CD4-positive, CD25-positive, alpha-beta regulatory T cell (primary cell): Measurements from ENCODE around the gene DUS1L. TPM values are rescaled to one million over a fixed set of nuclear protein-coding genes. Genes with fewer than 3 reads are reported as not detected.

Experiments
- ATAC-seq, 2 donors: fragments of 150-1000 bp; cut with Tn5 transposase; one replicate each; pipeline ENCODE4 v1.10.0; 2021; ENCODE audit warnings: low read depth in 2 of 2, moderate number of reproducible peaks in 2 of 2, moderate library complexity in 1 of 2
- DNase-seq, 3 donors: peaks; one replicate each; pipeline versions ENCODE4 v3.0.0 to v3.0.0-alpha.2; 2012 to 2022; ENCODE audit warnings: mixed read lengths in 1 of 3
- H3K27ac ChIP-seq: one replicate; pipeline ENCODE4 v1.7.0; 2013; ENCODE audit warnings: mild to moderate bottlenecking, low read length; ENCODE audit not compliant: insufficient read depth, poor library complexity, severe bottlenecking
- H3K27me3 ChIP-seq: one replicate; pipeline ENCODE4 v1.7.0; 2013; ENCODE audit warnings: low read length; ENCODE audit not compliant: control insufficient read depth, insufficient read depth
- H3K36me3 ChIP-seq: one replicate; pipeline ENCODE4 v1.7.0; 2013; ENCODE audit warnings: mild to moderate bottlenecking, low read length, moderate library complexity; ENCODE audit not compliant: control insufficient read depth, insufficient read depth
- H3K4me1 ChIP-seq: 2 replicates; pipeline ENCODE4 v1.7.0; 2013; ENCODE audit warnings: mild to moderate bottlenecking, low read length; ENCODE audit not compliant: insufficient read depth, control insufficient read depth, poor library complexity, severe bottlenecking
- H3K4me3 ChIP-seq: one replicate; pipeline ENCODE4 v1.7.0; 2013; ENCODE audit warnings: low read depth, mild to moderate bottlenecking, low read length, moderate library complexity
- H3K9me3 ChIP-seq, 2 experiments: 1 replicate in 1 of 2; 2 replicates in 1 of 2; pipeline ENCODE4 v1.7.0; 2013; ENCODE audit warnings: low read length in 2 of 2, mild to moderate bottlenecking in 1 of 2, moderate library complexity in 1 of 2; ENCODE audit not compliant: control insufficient read depth in 2 of 2
- H3K27ac Mint-ChIP-seq, 3 donors: one replicate each; pipeline ENCODE4 v1.8.0; 2020 to 2022; ENCODE audit warnings: mild to moderate bottlenecking in 3 of 3, mixed read lengths in 3 of 3, moderate library complexity in 2 of 3
- H3K27me3 Mint-ChIP-seq: one replicate; pipeline ENCODE4 v1.8.0; 2022; ENCODE audit warnings: mild to moderate bottlenecking, mixed read lengths
- H3K36me3 Mint-ChIP-seq: one replicate; pipeline ENCODE4 v1.8.0; 2020; ENCODE audit warnings: mixed read lengths
- H3K4me1 Mint-ChIP-seq, 4 donors: one replicate each; pipeline ENCODE4 v1.8.0; 2020 to 2022; ENCODE audit warnings: mixed read lengths in 4 of 4, mild to moderate bottlenecking in 1 of 4
- H3K4me3 Mint-ChIP-seq, 4 donors: one replicate each; pipeline ENCODE4 v1.8.0; 2020 to 2022; ENCODE audit warnings: mild to moderate bottlenecking in 4 of 4, mixed read lengths in 4 of 4, moderate library complexity in 3 of 4
- H3K9me3 Mint-ChIP-seq, 7 donors: one replicate each; pipeline ENCODE4 v1.8.0; 2020 to 2022; ENCODE audit warnings: mixed read lengths in 7 of 7, mild to moderate bottlenecking in 3 of 7, moderate library complexity in 2 of 7
- polyA plus RNA-seq, 4 donors: library from polyadenylated mRNA; unstranded; fragments of 300-500 nt; fragmentation: Illumina TruSeq; gene quantifications; one replicate each; pipeline ENCODE4 v1.2.3, GENCODE V29; 2021
- total RNA-seq: library from RNA; stranded (reverse); gene quantifications from one replicate; pipeline ENCODE4 v1.2.3, GENCODE V29; 2022

DUS1L gene
- total and polyA plus RNA-seq, 5 donors from 2014 or later: 49.3 to 128 (median 69.5) TPM

DNA sequence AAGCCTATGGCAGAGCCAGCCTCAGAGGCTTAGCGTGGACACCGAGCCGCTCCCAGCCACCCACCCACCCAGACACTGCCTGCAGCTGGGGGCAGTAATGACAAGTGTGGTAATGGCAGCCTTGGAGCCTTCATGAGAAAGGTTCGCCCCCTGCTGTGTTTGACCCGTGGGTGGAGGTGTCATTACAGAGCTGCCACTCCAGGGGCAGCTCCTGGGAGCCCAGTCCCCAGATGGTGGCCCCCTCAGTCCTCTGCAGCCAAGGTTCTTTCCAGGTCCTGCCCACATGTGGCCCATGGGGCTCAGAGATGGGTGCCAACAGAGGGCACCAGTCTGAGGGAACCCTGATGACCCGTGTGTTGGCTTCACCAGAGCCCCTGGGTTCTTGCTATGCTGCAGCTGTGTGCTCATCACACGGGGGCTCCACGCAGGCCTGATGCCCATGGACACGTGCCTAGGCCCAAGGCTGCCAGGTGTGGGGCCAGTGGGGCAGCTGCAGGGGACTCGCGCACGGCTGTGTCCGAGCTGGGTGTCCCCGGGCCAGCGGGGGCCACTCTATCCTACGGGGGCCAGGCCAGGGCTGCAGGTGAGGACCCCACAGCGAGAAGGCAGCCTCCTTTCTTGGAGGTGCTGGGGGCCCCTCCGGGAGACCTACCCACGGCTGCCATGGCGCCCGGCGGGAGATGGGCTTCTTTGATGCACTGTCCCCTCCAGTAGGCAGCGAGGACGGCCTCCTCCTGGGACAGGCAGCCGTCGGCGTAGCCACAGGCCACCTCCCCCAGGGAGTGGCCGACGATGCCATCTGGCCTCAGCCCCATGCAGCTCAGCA lies 24.3 kb upstream of the DUS1L start:
- no peaks in the 10 kb centered on the region for H3K36me3 Mint-ChIP-seq
- no peaks in the 10 kb centered on the region for H3K27me3 ChIP-seq

DNA sequence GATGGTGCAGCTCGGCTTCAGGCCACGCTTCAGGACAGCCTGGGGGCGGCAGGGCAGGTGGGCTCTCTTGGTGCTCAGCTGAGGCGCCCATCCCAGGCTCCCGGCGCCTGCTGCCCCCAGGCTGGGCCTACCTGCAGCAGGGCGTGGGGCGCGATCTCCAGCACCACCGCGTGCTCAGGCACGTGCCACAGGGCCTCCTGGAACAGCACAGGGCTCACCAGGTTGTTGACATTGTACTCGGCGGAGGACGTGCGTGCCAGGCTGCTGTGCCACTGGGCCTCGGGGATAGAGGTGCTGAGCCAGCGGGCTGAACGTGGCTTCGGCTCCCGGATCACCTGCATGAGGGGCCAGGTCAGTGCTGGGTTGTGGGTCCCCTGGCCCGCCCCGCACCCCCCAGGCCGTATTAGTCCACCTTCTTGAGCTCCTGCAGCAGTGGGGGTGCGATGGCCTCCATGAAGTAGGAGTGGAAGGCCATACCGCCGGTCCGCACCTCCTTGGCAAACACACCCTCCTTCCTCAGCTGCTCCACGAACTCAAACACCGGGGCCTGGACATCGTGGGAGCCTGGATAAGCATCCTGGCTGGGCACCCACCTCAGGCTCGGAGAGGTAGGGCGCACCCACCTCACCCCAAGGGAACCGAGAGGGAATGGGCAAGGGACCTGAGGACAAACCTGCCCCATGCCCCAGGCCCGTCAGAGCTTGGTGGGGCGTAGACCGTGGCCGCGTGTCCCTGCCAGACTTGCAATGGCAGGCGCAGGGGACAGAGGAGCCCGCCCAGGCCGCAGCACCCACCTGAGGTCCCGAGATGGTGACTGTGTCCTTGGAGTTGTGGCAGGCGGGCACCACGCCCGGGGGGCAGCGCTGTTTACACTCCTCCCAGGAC lies 23.5 kb upstream of the DUS1L start:
- ATAC-seq: no peak
- no peak for DNase-seq
- no peak overlapping the region for H3K27ac Mint-ChIP-seq
- Histone ChIP-seq H3K36me3 (peaks cover 28% of the 10 kb centered on the region), H3K4me3 (no peak overlapping the region), H3K27ac (no peak overlapping the region), H3K9me3 (no peaks in the 10 kb centered on the region), H3K4me1 (no peaks in the 10 kb centered on the region), H3K27me3 (no peaks in the 10 kb centered on the region)
- H3K9me3 Mint-ChIP-seq: no peaks in the 10 kb centered on the region
- H3K4me1 Mint-ChIP-seq: no peaks in the 10 kb centered on the region
- H3K4me3 Mint-ChIP-seq: no peak overlapping the region
- no peaks in the 10 kb centered on the region for H3K27me3 Mint-ChIP-seq
- no peaks in the 10 kb centered on the region for H3K36me3 Mint-ChIP-seq

More for the DNA sequence above, 24.3 kb upstream of the DUS1L start:
- Histone ChIP-seq H3K4me1 (no peaks in the 10 kb centered on the region), H3K9me3 (no peaks in the 10 kb centered on the region), H3K27ac (no peak overlapping the region), H3K36me3 (peaks cover 26% of the 10 kb centered on the region), H3K4me3 (no peak overlapping the region)
- no peaks in the 10 kb centered on the region for H3K9me3 Mint-ChIP-seq
- no peaks in the 10 kb centered on the region for H3K27me3 Mint-ChIP-seq
- H3K4me1 Mint-ChIP-seq: no peaks in the 10 kb centered on the region
- H3K4me3 Mint-ChIP-seq: no peak overlapping the region
- no peak for ATAC-seq
- no peak for DNase-seq
- no peak overlapping the region for H3K27ac Mint-ChIP-seq

DNA sequence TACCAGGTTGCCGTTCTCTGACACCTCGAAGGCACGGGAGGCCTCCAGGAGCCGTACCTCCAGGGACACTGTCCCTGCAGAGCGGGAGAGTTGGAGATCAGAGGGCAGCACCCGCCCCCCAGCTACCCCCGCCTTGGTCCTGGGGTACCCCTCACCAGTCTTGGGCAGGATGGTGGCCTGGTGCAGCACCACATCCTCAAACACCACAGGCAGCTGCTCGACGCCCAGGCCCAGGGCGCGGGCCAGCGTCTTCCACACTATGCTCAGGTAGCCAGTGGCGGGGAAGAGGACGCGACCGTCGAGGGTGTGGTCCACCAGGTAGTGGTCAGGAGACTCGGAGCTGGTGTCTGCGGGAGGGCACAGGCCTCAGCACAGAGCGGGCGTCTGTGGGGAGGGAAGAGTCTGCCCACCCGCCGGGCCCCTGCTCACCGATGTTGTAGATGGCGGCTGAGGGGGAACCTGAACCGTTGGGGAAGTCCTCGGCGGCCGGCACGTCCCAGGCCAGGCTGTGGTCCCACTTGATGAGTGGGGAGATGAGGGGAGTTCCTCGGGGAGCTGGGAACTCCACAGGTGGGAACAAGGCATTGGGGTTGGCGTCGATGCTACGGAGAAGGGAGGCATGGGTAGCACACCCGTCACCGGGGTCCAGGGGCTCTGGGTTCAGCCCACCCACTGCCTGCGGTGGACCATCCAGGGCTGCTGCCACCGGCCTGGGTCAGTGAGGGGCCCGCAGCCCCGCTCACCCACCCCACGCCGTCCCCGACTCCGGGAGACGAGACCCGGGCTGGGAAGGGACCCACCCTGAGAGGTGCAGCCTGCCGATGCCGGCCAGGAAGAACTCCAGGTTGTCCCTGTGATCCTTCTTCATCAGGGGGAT lies 22.6 kb upstream of the DUS1L start:
- Mint-ChIP-seq H3K27ac (no peak overlapping the region), H3K4me1 (no peaks in the 10 kb centered on the region), H3K36me3 (no peaks in the 10 kb centered on the region), H3K9me3 (no peaks in the 10 kb centered on the region), H3K27me3 (no peaks in the 10 kb centered on the region), H3K4me3 (no peak overlapping the region)
- peaks cover 27% of the 10 kb centered on the region for H3K36me3 ChIP-seq
- no peaks in the 10 kb centered on the region for H3K9me3 ChIP-seq
- ATAC-seq (no peak), DNase-seq (no peak)
- H3K4me1 ChIP-seq: no peaks in the 10 kb centered on the region
- H3K27me3 ChIP-seq: no peaks in the 10 kb centered on the region
- no peak overlapping the region for H3K4me3 ChIP-seq
- H3K27ac ChIP-seq: no peak overlapping the region

DNA sequence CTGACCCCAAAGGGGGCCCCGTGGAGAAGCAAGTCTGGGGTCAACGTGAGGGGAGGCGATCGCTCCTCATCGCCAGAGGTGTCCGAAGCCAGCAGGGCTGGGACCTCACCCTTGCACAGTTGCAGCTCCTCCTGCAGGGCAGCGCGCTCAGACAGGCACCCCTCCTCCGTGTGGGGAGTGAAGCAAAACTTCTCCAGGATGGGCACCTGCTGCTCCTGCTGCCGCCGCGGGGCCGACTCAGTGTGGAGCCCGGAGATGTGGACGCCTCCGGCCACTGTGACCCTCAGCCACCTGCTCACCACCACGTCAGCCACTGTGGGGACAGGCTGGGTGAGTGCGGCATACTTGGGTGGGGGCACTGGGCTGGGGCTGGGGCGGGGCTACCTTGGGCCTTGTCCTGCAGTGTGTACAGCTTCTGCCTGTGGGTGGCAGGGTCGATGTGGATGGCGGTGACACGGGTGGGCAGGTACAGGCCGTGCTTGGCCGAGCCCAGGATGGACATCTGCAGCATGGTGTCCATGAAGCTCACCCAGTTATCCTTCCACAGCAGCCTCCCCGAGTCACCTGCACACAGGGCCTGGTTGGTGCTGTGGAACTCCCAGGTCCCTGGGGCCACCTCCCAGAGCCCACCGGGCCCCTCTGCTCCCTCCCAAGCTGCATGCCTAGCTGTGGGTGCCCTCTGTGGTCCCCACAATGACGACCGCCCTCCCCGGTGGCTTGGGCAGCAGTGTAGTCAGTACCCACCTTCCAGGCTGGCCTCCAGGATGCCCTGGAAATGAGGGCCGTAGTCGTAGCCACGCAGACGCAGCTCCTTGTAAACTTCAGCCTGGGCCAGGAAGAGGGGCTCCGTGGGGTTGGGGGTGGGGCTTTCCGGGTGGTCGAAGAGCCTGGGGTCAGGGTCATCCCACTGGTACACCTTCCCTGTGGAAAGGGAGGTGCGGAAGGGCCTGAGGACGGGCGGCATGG lies 21.6 kb upstream of the DUS1L start:
- H3K4me1 Mint-ChIP-seq: no peaks in the 10 kb centered on the region
- H3K4me3 ChIP-seq: no peak overlapping the region
- H3K27ac Mint-ChIP-seq: no peak overlapping the region
- ATAC-seq: no peak
- peaks cover 30% of the 10 kb centered on the region for H3K36me3 ChIP-seq
- no peaks in the 10 kb centered on the region for H3K27me3 Mint-ChIP-seq
- no peaks in the 10 kb centered on the region for H3K9me3 Mint-ChIP-seq
- H3K9me3 ChIP-seq: no peaks in the 10 kb centered on the region
- no peak for DNase-seq
- no peak overlapping the region for H3K4me3 Mint-ChIP-seq
- H3K36me3 Mint-ChIP-seq: no peaks in the 10 kb centered on the region
- no peak overlapping the region for H3K27ac ChIP-seq
- H3K4me1 ChIP-seq: no peaks in the 10 kb centered on the region
- no peaks in the 10 kb centered on the region for H3K27me3 ChIP-seq

DNA sequence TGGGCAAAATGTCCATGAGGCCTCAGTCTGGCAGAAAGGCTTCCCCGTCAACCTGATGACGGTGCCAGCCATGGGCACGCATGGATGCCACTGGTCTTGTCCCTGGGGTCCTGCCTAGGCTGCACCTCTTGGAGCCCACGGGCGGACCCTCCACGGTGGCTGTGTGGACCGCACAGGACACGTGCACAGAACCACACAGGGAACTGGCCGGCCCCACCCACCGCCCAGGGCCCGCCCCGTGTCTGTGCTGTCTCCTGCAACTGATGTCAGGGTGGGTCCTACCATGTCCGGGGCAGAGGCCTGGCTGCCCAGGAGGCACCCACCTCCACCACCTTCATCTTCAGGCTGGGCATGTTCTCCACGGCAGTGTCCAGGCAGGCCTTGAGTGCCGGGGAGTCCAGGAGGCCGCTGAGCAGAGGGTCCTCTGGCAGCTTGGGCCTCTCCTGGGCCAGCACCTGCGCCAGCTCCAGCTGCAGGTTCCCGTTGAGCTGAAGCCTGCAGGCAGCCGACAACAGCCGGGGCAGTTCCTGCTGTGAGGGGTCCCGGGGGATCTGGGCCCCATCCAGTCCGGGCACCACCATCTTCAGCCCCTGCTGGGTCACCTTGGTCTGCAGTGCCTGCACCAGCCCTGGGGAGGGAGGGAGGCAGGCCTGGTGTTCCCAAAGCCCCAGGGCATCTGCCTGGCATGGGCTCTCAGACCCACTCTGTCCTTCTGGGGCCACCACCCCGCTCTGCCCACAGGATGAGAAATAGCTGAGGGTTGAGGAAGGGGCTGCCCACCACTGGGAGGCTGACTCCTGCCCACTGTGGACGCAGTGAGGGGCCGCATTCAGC lies 20.5 kb upstream of the DUS1L start:
- H3K4me1 Mint-ChIP-seq: no peaks in the 10 kb centered on the region
- H3K27ac Mint-ChIP-seq: no peak overlapping the region
- H3K36me3 Mint-ChIP-seq: no peaks in the 10 kb centered on the region
- no peaks in the 10 kb centered on the region for H3K27me3 Mint-ChIP-seq
- ATAC-seq (no peak), DNase-seq (no peak)
- Histone ChIP-seq H3K4me3 (no peak overlapping the region), H3K27ac (no peak overlapping the region), H3K27me3 (no peaks in the 10 kb centered on the region), H3K36me3 (peaks cover 24% of the 10 kb centered on the region), H3K9me3 (no peaks in the 10 kb centered on the region), H3K4me1 (no peaks in the 10 kb centered on the region)
- no peaks in the 10 kb centered on the region for H3K9me3 Mint-ChIP-seq
- no peak overlapping the region for H3K4me3 Mint-ChIP-seq

DNA sequence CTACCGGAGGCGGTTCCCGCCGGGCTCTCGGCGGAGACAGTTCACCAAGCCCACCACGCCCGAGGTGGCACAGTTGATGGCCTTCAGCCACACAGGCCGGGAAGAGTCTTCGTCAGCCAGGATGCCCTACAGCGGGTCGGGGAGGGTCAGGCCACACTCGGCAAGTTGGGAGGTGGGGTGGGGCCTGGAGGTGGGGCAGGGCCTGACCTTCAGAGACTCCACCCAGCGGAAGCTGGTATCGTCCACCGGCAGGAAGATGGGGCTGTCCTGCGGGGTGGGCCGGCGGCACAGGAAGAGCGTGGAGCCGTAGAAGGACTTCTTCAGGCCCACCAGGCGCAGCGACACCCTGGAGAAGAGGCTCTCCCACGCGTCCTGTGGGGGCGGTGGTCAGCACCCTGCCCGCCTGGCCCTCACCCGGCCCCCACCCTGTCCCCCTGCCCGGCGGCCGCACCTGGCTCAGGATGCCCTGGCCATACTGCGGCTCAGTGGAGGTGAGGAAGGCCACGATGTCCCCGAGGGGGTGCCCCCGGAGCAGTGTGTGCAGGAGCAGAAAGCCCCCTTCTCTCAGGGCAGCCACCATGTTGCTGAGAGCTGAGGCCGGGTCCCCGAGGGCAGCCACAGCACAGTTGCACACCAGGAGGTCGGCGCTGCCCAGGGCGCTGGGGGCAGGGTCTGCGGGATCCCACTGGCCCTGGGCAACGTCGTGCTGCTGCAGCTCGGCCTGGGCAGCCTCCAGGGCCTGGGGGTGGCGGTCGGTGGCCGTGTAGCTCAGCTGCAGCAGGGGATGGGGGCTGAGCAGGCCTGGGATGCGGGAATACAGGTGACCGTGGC lies 19.6 kb upstream of the DUS1L start:
- H3K36me3 ChIP-seq: peaks cover 33% of the 10 kb centered on the region
- no peak for DNase-seq

More for the DNA sequence above, 19.6 kb upstream of the DUS1L start:
- Mint-ChIP-seq H3K27me3 (no peaks in the 10 kb centered on the region), H3K27ac (no peak overlapping the region), H3K4me1 (no peaks in the 10 kb centered on the region), H3K9me3 (no peaks in the 10 kb centered on the region), H3K36me3 (no peaks in the 10 kb centered on the region), H3K4me3 (no peak overlapping the region)
- H3K4me1 ChIP-seq: no peaks in the 10 kb centered on the region
- H3K27ac ChIP-seq: no peak overlapping the region
- no peak for ATAC-seq
- no peak overlapping the region for H3K4me3 ChIP-seq
- H3K9me3 ChIP-seq: no peaks in the 10 kb centered on the region
- no peaks in the 10 kb centered on the region for H3K27me3 ChIP-seq
